Amniotic stem cell (primary cell): ENCODE results near the gene ZSCAN18.

Experiments used
- DNase-seq: peaks from one replicate; lab custom pipeline; 2025; lab: John Stamatoyannopoulos, UW

The ZSCAN18 gene

DNA sequence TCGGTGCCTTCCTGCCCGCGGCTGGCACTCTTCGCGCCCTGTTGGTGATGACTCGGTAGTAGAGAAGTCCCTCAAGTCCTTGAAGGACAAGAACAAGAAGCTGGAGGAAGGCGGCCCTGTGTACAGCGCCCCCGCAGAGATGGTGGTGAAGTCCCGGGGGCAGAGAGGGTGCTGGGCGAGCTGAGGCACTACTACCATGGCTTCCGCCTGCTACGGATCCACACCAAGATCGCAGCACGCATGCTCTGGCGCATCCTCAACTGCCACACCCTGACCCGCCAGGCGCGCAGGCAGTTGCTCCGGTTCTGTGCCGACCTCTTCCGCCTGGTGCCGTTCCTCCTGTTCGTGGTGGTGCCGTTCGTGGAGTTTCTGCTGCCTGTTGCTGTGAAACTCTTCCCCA lies 53.1 kb downstream of the ZSCAN18 start:
- DNase-seq: no peak

DNA sequence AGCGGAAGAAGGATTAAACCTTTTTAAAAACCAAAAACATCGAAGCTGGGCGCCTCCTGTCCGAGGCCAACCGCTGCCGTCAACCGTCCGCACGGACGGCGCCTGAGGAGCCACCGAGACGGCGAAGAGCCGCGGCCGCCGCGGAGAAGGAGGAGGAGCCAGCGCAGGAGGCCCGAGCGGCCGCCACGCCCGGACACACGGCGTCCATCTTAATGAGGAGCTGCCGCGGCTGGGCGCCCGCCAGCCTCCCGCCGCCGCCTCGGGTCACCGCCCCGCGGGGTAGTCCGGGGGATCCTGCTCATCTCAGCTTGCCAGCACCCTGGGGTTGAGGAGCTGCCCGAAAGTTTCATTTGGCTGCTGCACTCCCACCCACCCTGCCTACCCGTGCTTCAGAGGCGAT lies 53.6 kb downstream of the ZSCAN18 start:
- DNase-seq: no peak

DNA sequence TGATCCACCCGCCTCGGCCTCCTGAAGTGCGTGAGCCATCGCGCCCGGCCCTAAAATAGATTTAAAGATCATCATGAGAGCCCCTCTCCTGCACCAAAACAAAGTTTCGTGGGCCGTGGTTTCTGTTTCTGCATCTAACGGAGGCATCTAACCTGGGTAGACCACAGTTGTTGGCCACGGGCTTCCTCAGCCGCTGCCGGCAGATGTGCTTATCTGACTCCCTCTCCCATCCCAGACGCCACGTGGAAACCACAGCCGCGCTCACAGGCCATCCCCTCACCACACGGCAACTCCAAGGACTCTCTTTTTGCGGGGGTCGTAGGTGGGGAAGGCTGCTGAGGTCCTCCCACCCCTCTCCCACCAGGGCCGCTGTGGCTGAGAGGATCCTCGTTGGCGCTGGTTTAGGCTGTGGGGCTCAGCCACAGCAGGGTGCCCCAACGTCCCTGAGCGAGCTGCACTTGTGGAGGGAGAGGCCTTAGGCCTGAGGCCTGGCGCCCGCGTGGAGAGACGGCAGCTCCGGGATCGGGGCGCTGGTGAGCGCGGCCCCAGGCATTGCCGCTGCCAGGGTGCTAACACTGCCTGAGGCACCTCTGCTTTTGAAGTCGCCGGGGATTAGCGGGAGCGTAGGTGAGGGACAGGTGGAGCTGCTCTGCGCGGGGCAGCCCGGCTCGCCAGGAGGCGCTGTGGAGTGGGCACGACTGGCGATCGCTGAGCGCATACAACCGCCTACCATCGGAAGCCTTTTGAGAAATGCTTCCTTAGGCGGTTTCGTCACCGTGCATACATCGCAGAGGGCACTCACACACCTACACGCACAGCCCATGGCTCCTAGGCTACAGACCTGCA lies 55.3 kb downstream of the ZSCAN18 start:
- DNase-seq: no peak

DNA sequence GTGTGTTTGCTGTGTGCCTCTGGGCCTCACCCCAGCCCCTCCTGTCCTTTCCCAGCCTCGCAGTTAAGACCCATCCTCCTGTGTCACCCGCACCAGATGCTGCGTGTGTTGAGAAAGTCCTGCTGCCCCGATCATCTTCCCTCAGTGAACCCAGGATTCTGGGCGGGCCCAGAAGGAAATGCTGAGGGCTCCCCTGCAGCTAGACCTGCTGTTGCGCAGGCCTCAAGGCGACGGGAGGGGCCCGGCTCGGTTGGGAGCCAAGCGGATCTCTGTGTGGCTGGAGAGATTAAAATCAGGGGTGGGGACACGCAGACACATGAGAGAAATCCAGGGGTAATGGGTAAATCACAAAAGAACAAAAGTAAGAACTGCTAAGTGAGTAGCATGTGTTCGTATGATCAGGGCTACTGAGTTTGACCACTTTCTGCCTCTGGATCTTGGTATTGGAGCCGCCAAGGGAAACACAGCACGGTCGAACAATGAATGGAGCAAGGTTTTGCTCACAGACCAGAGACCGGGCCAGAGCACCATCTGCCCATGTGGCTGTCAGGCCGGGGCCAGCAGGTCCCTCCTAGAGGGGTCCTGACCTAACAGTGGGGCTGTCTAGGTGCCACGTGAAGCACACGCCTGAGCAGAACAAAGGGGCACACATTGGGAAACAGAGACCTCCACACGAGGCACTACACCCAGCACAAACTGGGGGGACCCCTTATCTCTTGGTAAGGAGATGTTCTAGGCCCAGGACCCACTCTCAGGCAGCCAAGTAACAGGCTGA lies 57.1 kb downstream of the ZSCAN18 start:
- no peak for DNase-seq

DNA sequence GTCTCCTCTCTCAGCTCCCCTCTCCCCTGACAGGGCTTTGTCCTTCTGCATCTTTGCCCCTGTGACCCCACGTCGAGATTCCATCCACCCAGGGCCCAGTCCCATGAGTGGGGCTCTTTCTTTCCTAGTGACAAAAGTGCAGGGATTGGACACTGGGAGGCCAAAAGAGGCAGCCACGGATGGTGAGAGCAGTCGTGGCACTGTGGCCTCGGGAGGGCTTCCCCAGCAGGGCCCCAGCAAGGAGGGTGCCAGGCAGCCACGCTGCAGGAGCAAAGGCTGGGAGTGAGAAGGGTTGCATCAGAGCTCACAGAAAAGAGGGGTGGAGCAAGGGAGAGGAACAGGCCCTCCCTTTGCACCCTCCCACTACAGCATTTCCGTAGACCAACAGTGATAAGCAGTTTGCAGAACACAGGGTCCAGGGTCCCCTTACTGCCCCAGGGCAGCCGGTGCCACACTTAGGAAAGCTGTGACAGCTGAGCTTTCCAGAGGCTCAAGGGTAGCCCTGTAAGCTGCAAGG lies 59.3 kb downstream of the ZSCAN18 start:
- DNase-seq: no peak

DNA sequence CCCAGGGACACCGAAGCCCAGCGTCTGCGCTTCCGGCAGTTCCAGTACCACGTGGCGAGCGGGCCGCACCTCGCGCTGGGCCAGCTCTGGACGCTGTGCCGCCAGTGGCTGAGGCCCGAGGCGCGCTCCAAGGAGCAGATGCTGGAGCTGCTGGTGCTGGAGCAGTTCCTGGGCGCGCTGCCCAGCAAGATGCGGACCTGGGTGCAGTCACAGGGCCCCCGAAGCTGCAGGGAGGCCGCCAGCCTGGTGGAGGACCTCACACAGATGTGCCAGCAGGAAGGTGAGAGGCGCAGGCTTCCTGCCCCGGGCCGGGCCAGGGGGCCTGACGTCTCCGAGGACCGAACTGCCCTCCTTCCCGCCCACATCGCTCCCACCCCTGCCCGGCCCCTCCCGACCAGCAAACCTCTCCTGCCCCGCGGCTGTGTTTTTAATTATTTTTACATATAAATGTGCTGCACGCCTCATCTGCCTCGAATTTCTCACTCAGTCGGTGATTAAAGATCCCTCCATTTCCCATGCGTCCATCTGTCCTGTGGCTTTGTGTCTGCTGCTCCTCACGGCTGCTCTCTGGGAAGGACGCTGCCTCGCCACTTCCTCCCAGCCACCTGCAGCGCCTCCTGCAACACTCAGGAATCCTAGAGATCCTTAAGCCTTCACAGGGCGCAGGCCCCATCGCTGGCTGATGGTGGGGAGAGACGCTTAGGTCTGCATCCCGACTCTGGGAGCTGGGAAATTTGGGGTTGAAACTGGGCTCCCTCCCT lies 59.9 kb downstream of the ZSCAN18 start:
- no peak for DNase-seq

DNA sequence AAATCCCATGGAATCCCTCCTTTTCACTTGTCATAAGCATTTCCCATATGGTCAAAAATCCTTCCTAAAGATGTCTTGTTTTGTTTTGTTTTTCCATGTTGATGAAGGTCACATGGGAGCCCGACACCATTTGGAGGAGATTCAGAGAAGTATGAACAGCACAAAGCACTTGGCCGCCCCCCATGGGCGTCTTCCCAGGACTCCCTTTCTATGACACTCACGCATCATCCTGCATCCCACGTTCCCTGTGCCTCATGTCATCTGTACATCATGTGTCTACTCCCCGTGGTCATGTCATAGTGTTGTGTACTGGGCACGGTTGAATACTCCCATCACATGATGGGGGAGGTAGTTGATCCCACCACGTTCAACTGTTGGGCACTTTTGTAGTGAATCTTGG lies 62.2 kb downstream of the ZSCAN18 start:
- DNase-seq: no peak

DNA sequence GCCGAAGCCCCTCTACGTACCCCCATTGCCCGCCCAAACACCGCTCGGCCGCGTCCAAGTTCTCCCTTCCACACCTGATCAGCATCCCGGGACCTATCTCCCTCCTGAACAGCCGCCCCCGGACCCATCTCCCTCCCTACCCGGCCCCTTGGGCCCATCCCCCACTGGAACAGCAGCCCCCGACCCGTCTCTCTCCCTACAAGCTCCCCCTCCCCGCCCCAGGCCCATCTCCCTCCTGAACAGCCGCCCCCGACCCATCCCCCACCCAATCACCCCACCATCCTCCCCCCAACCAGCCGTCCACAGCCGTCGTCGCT lies 63.6 kb downstream of the ZSCAN18 start:
- no peak for DNase-seq
